Stimulated activated CD8-positive, alpha-beta memory T cell treated with anti-CD3 and anti-CD28 coated beads, Interleukin-12 subunit alpha, Interleukin-12 subunit beta, amount 100 ng/mL, for 4 hours (primary cell): ENCODE data around the gene ARMC6.

Experiments used
- DNase-seq: peaks from one replicate; pipeline ENCODE4 v3.0.0-alpha.2; 2020; ENCODE audit warnings: low read depth

Gene ARMC6

DNA sequence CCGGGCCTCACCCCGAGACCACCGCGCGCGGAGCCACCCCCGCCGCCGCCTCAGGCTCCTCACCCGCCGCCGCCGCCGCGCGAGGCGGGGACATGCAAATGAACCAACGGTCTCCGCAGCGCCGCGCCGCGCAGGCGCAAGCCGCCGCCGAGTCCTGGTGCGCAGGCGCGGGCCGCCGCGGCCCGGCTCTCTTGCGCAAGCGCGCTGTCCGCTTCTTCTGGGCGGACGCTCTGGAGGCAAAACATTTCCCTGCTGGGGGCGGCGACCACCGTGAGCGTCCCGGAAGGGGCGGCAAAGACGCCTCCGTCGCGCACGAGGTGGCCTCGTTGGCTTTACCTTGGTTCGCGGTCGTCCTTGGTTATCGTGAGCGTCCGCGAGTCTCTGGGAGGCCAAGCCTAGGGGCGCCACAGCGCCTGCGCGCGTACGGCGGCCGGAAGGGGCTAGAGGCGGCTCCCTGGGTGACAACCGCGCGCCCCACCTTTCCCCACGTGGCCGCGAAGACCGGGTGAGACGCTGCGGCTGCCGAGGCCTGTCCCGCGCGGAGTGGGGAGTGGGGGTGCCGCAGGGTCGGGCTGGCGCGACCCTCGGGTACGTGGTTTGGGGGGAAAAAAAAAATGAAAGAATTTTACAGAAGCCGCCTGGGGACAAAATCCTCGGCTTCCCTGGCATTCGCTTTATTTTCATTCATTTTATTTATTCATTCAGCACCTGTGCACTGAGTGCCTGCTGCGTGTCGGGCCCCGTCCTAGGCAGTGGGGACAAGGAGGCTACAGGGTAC is at the start of gene ARMC6, which contains the start of gene SUGP2:
ARMC6 (plus strand) TSS at position 178 of the 778 bp plus-strand sequence. CDS start 607 bp downstream, outside the sequence.
SUGP2 (minus strand) TSS at position 92 of the 778 bp plus-strand sequence. CDS start 2,446 bp downstream, outside the sequence.
- DNase-seq: peak; percentile 89

DNA sequence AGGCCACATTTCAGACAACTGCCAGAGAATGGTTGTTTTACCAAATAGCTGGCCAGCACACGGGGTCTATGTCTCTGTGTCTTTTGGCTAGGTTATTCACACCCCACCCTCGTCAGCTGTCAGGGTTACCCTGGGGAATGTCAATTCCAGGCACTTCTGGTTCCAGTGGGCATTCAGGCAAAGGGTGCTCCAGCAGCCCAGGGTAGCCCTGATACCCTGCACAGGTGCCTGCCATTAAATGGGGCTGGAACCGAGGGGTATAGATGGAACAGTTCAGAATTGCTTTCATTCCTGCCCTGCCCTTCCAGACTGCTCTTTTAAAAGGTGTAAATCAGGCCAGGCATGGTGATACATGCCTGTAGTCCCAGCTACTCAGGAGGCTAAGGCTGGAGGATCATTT is 49.2 kb upstream of the ARMC6 start:
- DNase-seq: no peak

DNA sequence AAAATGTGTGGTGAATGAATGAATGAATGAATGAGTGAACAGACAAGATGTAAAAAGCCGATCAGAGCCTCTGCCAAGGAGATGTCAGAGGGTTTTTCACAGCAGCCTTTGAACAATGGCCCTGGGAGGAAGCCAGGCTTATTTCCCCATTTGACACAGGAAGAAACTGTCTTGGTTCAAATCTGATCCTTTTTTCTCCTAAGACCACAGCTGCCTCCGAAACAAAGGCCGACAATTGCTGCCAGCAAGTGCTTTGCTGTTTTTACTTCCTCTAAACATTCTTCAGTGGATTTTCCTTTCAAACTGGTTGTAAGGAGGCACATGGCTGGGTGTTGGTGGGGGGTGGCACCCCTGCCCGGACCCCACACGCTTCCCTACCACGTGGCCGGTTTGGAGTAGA is 48.1 kb upstream of the ARMC6 start:
- no peak for DNase-seq

DNA sequence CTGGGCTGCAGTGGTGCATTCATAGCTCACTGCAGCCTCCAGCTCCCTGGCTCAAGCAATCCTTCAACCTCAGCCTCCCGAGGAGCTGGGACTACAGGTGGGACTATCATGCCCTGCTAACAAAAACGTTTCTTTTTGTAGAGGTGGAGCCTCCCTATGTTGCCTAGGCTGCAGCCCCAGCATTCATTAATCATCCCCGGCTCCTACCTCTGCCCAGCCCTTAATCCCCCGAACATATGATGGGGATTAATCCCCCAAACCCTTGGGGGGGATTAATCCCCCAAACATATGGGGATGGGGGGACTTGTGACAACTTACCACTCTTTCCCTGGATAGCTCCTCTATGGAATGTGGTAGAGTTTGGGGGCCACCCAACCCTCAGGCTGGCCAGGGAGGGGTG is 45.9 kb upstream of the ARMC6 start:
- no peak for DNase-seq

DNA sequence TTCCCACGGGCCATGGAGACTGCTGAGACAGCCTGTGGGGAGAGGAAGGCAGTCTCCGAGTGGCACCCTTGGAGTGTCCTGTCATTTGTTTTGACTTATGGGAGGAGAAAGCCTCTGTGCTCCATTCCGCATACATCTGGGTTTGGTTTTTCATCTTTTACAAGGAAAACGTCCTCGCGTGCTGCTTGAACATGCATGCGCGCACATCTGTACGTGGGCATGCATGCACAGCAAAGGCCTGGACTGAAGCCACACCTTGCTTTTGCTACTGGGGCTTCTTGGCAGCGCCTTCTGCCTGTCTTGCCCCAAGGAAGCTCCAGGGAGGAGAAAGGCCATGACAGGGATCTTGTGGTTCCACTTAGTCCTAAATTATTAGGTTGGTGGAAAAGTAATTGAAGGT is 44.1 kb upstream of the ARMC6 start:
- no peak for DNase-seq

DNA sequence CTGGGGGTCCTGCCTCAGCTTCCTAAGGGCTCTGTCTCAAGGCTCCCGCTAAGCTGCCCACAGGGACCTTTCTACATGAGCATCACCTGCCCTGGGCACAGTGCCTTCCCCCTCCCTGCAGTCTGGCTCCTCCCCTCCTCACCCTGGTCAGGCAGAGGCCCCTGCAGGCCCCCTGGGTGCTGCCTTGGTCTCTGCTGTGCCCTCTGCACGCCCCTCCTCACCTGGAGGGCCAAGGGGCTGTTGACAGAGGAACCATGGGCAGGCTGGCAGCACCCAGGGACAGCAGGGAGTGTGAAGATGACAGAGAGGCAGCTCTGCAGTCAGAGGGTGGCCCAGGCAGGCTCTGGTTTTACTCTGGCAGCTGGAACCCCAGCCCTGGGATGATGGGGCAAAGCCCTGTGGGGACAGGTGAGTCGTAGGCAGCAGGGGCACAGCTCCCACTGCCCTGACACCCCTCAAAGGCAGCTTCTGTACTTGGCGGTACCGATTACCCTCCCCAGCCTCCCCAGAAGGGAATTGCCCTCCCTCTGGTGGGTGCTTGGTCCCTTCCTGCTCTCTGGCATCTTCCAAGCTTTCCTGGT is 43.2 kb upstream of the ARMC6 start:
- DNase-seq: no peak

DNA sequence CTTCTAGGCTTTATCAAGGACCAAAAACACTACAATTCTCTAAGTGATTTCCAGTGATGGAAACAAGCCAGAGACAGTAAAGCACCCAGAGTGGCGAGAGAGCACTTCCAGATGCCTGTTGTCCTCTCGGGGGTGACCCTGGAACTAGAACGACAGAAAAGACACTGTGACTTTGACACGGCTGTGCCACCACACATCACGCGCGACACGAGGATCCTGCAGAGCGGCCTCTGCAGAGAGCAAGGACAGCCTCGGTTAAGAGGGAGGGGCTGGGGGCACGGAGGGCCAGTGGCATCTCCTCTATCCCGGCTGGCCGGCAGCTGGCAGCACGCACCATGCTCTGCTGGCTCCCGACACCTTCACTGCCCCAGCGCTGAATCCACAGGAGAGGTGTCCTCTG is 42.4 kb upstream of the ARMC6 start:
- DNase-seq: no peak

DNA sequence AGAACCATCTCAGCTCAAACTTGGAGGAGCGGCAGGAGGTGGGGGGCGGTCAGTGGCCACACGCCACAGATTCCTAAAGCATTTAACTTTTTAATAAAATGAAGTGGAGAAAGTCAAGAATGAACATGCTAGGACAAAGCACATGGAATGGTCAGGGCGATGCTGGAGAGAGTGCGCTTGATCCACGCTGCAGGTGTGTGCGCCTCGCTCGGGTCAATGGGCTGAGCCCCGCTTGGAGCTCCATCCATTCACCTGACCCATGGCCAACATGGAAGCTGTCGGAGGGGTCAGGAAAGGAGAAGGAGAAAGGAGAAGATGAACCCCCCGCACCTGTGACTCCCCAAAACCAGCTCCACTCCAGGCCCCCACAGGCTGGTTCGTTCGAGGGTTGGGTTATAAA is 41.9 kb upstream of the ARMC6 start:
- DNase-seq: no peak

DNA sequence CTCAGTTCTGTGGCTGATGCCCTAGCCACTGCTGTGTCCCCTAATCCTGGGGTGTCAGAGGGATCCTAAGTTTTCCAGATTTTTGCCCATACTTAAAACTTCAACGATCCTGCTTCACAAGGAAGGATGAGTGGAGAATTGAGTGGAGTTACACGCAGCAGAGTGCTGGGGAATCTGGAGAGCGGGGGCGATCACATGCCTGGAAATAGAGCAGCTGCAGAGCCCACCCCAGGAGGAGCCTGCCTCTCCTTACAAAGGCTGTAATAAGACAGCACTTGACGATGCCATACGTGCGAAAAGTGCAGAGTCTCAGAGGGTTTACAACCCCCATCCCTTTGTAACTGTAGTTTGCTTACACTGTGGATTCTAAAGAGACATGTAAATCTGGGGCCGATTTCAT is 40.7 kb upstream of the ARMC6 start:
- DNase-seq: no peak

DNA sequence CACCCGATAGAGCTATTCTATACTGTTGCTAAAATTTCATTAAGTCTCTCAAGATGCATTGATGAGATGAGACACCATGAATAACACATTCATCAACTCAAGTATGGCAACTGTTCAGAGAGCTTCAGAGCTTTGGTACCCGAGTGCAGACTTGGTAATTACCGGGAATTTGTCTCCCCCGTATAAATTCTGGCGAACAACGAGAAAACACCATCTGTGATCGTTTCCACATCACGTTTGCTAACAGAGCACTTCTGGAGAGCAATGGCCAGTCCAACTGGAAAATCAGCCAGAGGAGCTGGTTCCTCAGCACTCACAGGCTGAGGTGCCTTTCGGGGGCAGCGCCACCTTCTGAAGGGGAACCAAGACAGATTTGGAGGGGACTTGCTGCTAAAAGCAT is 40.3 kb upstream of the ARMC6 start:
- DNase-seq: no peak

DNA sequence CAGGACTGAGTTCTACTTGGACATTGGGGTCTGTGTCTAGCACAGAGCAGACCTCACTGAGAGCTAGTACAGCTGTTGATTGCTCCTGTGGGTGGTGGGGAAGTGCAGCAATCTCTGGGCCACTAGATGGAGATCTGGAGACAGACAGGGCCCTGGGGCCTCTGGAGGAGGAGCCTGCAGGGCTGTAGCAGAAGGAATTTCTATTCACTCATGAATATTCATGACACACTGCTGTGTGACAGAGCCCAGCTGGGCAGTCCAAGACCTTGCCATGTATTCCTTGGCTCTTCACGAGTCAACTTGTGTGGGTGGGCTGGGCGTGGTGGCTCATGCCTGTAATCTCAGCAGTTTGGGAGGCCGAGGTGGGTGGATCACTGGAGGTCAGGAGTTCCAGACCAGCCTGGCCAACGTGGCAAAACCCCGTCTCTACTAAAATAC is 37.6 kb upstream of the ARMC6 start:
- no peak for DNase-seq

DNA sequence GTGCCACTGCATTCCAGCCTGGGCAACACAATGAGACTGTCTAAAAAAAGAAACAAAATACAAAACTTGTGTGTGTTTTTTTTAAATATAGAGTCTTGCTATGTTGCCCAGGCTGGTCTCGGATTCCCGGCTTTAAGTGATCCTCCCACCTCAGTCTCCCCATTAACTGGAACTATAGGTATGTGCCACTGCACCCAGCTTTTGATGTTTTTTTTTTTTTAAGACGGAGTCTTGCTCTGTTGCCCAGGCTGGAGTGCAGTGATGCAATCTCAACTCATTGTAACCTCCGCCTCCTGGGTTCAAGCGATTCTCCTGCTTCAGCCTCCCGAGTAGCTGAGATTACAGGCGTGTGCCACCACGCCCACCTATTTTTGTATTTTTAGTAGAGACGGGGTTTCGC is 37.1 kb upstream of the ARMC6 start:
- DNase-seq: no peak

DNA sequence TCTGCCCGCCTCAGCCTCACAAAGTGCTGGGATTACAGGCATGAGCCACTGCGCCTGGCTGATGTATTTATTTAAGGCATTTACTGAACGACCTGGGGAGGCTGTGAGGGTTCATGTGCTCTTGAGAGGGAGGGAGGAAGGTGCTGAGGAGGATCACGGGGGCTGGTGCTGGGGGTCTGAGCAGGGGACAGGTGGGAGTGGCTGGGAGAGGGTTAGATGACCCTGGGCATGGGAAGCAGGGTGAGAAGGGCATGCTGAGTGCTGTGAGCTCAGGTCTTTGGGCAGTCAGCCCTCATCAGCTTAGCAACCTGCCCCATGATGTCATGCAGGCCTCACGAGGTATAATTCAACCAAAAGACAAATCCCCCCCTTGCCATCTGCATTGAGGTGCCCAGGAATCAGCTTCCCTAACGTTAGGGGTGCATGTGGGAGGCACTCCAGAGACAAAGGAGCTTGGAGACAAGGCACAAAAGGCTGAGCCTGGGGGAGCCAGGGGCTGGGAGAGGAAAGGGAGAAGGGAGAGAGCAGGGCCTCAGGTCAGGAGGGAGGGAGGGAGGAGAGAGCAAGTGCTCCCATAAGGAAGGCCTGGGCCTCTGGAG is 36.5 kb upstream of the ARMC6 start:
- no peak for DNase-seq

DNA sequence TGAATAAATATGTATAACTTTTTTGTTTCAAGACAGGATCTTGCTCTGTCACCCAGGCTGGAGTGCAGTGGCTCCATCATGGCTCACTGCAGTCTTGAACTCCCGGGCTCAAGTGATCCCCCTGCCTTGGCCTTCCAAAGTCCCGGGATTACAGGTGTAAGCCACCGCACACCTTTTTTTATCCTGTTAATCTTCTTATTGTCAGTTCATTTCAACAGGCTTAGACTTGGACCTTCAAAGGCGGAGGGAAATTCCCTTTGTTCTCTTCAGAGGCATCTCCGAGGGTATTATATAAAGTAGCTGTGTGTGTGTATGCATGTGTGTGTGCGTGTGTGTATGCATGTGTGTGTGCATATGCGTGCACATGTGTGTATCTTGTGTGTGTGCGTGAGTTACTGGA is 35.1 kb upstream of the ARMC6 start:
- DNase-seq: no peak

DNA sequence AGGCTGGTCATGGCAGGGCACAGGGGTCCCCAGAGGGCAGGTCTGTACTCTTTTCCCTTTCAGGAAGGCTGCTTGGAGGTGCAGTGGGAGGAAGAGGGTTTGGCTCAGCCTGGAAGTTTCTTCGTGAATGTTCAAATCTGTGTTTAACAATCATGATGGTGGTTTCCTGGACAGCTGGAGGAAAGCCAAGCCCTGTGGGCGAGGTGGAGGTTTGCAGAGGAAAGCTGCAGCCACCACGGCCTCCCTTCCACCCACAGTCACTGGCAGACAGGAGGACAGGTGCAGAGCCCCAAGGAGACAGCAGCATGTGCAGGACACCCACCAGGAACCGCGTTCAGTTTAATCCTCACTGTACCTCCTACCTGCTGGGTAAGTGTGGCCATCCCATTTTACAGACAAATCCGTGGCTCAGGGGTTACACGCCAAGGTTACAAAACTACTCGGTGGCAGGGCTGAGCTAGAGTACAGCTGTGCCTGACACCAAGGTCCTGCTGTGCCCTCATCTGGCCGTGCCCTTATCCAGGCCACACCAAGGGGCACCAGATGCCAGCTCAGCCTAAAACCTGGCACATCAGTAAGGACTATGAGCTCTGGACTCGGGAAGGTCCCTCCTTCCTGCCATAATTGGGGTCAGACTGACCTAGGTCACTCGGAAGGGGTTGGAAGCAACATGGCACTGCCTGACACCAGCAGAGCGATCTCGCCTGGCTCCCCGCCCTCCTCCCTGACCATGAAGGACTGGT is 34.2 kb upstream of the ARMC6 start:
- no peak for DNase-seq

DNA sequence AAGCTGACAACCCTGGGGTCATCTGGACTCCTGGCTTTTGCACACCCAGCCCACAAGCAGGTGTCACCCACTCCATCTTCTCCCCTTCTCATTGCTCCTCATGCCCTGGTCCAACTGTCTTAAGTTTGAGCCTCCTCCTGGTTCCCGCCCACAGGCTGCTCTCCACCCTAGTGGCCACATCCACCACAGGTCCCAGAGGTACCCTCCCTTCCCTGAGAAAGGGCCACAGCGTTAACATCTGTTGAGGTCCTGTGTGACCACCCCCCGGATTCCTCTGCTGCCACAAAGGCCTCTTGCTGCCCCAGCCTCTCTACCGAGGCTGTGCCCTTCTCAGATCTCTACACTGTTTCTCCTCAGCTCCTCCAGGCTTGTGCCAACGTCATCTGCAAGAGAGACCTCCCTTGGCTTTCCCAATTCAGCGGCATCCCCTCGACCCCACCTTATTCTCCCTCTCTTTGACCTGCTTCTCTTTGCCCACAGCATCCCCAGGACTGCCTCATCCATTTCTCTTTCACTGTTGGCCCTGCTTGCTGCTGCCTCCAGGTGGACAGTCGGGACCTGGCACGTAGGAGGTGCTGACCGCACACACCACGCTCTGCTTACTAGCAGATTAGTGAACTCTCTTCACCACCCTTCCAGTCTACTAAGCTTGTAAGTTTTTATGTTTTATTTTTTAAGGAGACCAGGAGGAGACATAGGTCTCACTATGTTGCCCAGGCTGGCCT is 33.3 kb upstream of the ARMC6 start:
- DNase-seq: no peak

DNA sequence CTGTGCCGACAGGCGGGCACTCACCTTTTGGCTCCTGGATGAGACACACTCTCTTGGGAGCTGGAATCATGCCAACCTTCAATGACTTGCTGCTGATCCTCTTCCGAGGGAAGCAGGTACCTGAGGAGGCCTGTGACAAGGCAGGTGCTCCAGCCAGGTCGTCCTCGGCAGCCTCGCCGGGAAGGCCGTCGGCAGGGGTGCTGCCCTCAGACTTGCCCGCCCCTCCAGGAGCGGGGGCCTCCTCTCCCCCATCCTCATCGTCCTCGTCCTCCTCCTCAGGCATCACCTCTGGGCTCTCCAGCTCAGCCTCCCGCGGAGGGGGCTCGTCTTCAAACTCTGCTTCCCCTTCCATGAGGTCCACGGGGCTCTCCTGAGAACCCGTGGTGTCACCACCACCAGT is 29.3 kb upstream of the ARMC6 start:
- DNase-seq: no peak

DNA sequence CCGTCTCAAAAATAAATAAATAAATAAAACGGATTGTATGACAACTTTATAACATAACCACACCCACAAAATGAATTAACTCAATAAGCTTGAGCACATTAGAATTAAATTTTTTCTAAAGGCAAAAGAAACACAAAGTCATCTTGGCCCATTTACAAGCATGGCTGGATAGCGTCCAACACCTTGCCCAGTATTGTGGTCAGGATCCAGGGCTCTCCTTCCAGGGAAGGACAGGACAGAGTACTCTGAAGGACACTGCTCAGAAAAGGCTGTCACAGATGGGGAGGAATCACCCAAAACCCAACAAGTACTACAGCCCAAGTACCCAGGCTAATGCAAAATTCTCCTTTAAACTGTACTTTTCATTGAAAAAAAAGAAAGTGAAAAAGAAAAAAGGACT is 27.2 kb upstream of the ARMC6 start:
- no peak for DNase-seq

DNA sequence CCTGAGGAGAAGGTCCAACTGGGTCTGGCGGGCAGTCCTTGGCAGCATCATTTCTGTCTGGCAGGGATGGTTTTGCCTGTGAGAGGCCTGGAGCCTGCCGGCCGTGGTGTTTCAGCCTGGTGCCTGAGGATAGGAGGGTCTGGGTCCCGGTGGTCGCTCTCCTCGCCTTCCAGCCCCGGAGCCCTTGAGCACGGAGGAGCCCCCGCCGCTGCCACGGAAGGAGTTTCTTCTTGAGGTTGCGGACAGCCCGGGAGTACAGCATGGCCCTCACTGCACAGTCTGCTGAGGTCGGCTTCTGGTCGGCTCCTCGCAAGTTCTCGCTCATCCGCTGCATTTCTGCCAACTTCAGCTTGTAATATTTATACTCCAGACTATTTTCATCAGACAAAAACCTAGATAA is 23.5 kb upstream of the ARMC6 start:
- no peak for DNase-seq

DNA sequence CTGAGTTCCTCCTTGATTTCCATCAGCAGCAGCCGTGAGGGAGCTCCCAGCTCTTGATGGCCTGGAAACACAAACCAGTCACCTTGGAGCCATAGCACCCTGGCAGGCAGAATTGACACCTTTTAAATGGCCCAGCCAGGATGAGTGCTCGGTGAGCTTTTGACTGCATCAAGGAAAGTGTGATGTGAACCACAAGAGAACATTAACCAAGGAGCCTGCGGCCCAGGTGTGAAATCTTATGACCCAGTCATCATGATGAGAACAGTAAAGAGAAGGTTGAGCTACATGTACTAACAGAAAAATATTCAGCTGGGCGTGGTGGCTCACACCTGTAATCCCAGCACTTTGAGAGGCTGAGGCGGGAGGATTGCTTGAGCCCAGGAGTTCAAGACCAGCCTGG is 22.9 kb upstream of the ARMC6 start:
- no peak for DNase-seq

DNA sequence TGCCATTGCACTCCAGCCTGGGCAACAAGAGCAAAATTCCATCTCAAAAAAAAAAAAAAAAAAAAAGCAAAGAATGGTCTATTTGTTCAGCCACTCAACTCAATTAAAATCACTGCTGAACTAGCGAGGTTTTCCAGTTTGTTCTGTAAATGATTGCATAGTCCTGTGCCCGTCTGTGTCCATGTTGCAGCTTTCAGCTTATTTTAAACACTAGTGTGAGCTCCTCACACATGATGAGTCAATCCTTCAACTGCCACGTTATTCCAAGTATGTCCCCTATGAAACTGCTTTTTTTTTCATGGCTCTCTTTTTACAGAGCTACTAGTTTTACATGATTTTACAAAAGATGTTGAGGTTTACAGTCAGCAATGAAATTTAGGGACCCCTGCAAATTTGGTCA is 12.3 kb upstream of the ARMC6 start:
- DNase-seq: no peak

DNA sequence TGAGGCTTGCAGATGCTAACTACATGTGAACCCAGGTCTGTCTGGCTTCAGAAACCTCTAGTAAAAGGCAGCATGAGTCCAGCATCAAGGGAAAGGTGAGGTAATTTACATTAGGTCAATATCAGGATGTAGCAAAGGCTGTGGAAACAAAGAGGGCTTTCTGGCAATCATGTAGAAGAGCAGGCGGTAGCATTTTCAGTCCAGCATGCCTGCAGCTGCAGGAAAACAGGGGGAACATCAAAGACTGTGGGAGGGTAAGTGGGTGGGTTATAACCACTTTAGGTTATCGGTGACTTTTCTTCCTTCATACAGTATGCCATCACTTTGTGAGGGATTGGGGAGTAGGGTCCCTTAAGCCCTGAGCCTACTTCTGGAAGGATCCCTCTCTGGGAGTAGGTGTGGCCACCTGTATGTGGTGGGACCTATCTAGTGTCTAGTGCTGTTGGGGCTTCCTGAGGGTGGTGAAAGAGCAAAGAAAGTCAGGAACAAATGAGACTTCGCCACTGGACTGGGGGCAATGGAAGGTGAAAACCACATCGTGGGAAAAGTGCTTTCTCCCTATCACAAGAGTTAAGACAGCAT is 10.9 kb upstream of the ARMC6 start:
- no peak for DNase-seq
